HL-60 (cell line): ENCODE results near the gene NMRK1.

ENCODE experiments used
- POLR2AphosphoS5 ChIP-seq: IDR thresholded peaks from 2 replicates; pipeline ENCODE4 v1.6.1; 2012; ENCODE audit warnings: low read depth
- REST ChIP-seq: IDR thresholded peaks from 2 replicates; pipeline ENCODE4 v1.6.1; 2012; ENCODE audit warnings: low read depth; ENCODE audit not compliant: insufficient replicate concordance
- TF ChIP-seq, protein P1 (sequence below): IDR thresholded peaks from one replicate; pipeline ENCODE4 v1.5.1; 2011; ENCODE audit warnings: low read length, control low read depth, inconsistent platforms; ENCODE audit not compliant: insufficient read depth

DNA sequence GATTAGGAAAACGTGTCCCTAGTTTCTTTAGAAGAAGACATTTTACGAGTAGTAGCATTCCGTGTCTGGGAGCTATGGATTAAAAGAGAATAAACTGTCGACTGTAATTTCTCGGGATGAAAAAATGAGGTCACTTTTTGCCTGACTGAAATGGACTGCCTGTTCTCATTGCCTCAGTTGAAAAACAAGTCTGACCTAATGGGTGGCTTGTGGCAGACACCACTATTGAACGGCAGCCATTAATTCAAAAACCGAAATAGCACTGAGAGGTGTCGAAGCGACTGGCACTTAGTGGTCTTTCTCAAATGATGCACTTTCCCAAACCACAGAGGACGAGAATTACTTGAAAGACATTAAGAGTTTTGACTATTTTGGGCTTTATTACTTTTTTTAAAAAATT, 35.7 kb upstream of the NMRK1 start:
- TF ChIP-seq, protein P1, sequence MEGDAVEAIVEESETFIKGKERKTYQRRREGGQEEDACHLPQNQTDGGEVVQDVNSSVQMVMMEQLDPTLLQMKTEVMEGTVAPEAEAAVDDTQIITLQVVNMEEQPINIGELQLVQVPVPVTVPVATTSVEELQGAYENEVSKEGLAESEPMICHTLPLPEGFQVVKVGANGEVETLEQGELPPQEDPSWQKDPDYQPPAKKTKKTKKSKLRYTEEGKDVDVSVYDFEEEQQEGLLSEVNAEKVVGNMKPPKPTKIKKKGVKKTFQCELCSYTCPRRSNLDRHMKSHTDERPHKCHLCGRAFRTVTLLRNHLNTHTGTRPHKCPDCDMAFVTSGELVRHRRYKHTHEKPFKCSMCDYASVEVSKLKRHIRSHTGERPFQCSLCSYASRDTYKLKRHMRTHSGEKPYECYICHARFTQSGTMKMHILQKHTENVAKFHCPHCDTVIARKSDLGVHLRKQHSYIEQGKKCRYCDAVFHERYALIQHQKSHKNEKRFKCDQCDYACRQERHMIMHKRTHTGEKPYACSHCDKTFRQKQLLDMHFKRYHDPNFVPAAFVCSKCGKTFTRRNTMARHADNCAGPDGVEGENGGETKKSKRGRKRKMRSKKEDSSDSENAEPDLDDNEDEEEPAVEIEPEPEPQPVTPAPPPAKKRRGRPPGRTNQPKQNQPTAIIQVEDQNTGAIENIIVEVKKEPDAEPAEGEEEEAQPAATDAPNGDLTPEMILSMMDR = no peak
- TF ChIP-seq POLR2AphosphoS5 (no peak), REST (no peak)
